Kidney (tissue), 14 donors: ENCODE measurements around the gene BRD1. TPM values are rescaled to one million over a fixed set of nuclear protein-coding genes. Genes with fewer than 3 reads are reported as not detected.
A peak's percentile ranks its signal among the peaks of the same experiment; 100 is the strongest.

ENCODE experiments used
- DNase-seq, 5 donors: peaks; one replicate each; pipeline ENCODE4 v3.0.0-alpha.2; 2013 to 2020
- FAIRE-seq: peaks from 2 replicates; lab custom pipeline; 2012; peaks lifted over from hg19 to GRCh38; lab: Jason Lieb, UNC
- H3K27ac ChIP-seq, 2 donors: one replicate each; pipeline ENCODE4 v1.7.0; 2013; ENCODE audit warnings: low read depth in 2 of 2, low read length in 2 of 2, inconsistent platforms in 1 of 2
- H3K27me3 ChIP-seq: one replicate; pipeline ENCODE4 v1.7.1; 2013; ENCODE audit warnings: low read length, inconsistent platforms; ENCODE audit not compliant: control insufficient read depth, insufficient read depth
- H3K36me3 ChIP-seq, 3 donors: one replicate each; pipeline versions ENCODE4 v1.7.0 to v1.7.1; 2013; ENCODE audit warnings: low read length in 3 of 3, control low read depth in 1 of 3, inconsistent platforms in 1 of 3; ENCODE audit not compliant: insufficient read depth in 3 of 3, control insufficient read depth in 2 of 3
- H3K4me1 ChIP-seq, 3 donors: one replicate each; pipeline versions ENCODE4 v1.7.0 to v1.7.1; 2013; ENCODE audit warnings: low read length in 3 of 3, inconsistent platforms in 1 of 3, low read depth in 1 of 3; ENCODE audit not compliant: control insufficient read depth in 2 of 3, insufficient read depth in 2 of 3
- H3K4me3 ChIP-seq, 3 donors: one replicate each; pipeline versions ENCODE4 v1.7.0 to v1.8.1; 2013; ENCODE audit warnings: low read length in 3 of 3, control low read depth in 1 of 3, inconsistent platforms in 1 of 3
- H3K9ac ChIP-seq, 3 donors: one replicate each; pipeline versions ENCODE4 v1.7.0 to v1.7.1; 2013; ENCODE audit warnings: low read length in 3 of 3, control low read depth in 1 of 3, inconsistent platforms in 1 of 3
- H3K9me3 ChIP-seq, 3 donors: one replicate each; pipeline versions ENCODE4 v1.7.0 to v1.7.1; 2013; ENCODE audit warnings: low read length in 3 of 3, control low read depth in 1 of 3, inconsistent platforms in 1 of 3; ENCODE audit not compliant: control insufficient read depth in 2 of 3, insufficient read depth in 1 of 3
- CTCF ChIP-seq: IDR thresholded peaks from 3 replicates; pipeline ENCODE4 v1.5.1; 2012; ENCODE audit warnings: mild to moderate bottlenecking, moderate library complexity, borderline replicate concordance; ENCODE audit not compliant: insufficient read depth; ENCODE audit errors: extremely low read depth
- intact Hi-C: fragments of 100-400 bp; cut with DNase I; formaldehyde crosslinking; loops from one replicate; pipeline ENCODE4 v1.11.1; 2022
- polyA plus RNA-seq: library from polyadenylated mRNA; stranded (reverse); fragments of 350-450 nt; fragmentation: Illumina TruSeq; extraction: RNeasy Lipid Tissue Mini Kit (QIAGEN cat#74804); gene quantifications from one replicate; pipeline ENCODE4 v1.2.3, GENCODE V29; 2014; ENCODE audit warnings: low read depth, low replicate concordance; ENCODE audit not compliant: insufficient read depth
- total RNA-seq: library from RNA; stranded (reverse); fragmentation: NEBNext Ultra II Directional; extraction: Animal tissue kit (Norgen Biotek cat#: 25700); gene quantifications from one replicate; pipeline ENCODE4 v1.2.1, GENCODE V29; 2021
- donor health status: control.
- donor health status: control.
- donor health status: control.
- donor health status: control.
- donor health status: control.
- donor health status: DM: yes; HTN: yes; CAD: no.
- donor health status: Normal renal cell carcinoma (clear cell type).

BRD1 gene
- total and polyA plus RNA-seq, 2 donors from 2014 or later: 8.1 to 40.5 TPM

- H3K9me3 ChIP-seq: peaks cover 0 to 8% (median 0%) of the 10 kb centered on the region in 3 donors
- no peak for TF ChIP-seq CTCF
- H3K4me1 ChIP-seq: peaks cover 0 to 27% (median 9%) of the 10 kb centered on the region in 3 donors
- no peak for FAIRE-seq
- H3K36me3 ChIP-seq: peaks cover 4 to 23% (median 10%) of the 10 kb centered on the region in 3 donors
- peak in 2 of 5 donors; percentile 23 to 79 for DNase-seq
- H3K27ac ChIP-seq: peak overlapping the region in 1 of 2 donors; percentile 63
- intact Hi-C loops: no loop called here
- H3K9ac ChIP-seq: peak overlapping the region; percentile 2 to 80 (median 54)
- H3K4me3 ChIP-seq: peak overlapping the region; percentile 36 to 72 (median 53)
- H3K27me3 ChIP-seq: no peaks in the 10 kb centered on the region
Observed at GRCh38 chr22:49825944-49826602, 1.6 kb downstream of the BRD1 start.

- DNase-seq (no peak), FAIRE-seq (no peak)
- H3K27me3 ChIP-seq: no peaks in the 10 kb centered on the region
- intact Hi-C loops: no loop called here
- no peak for TF ChIP-seq CTCF
- H3K4me3 ChIP-seq: peak overlapping the region in 2 of 3 donors; percentile 36 to 72
- H3K4me1 ChIP-seq: peaks cover 0 to 27% (median 9%) of the 10 kb centered on the region in 3 donors
- peaks cover 0 to 5% (median 0%) of the 10 kb centered on the region in 3 donors for H3K9me3 ChIP-seq
- H3K9ac ChIP-seq: no peak overlapping the region
- no peak overlapping the region for H3K27ac ChIP-seq
- H3K36me3 ChIP-seq: peaks cover 4 to 26% (median 14%) of the 10 kb centered on the region in 3 donors
Observed at GRCh38 chr22:49825436-49825835, 2.2 kb downstream of the BRD1 start.

GRCh38 chr22:49824936-49825335 is 2.7 kb downstream of the BRD1 start:
- Histone ChIP-seq H3K9ac (no peak overlapping the region), H3K4me1 (peaks cover 0 to 27% (median 9%) of the 10 kb centered on the region in 3 donors), H3K9me3 (peaks cover 0 to 4% (median 0%) of the 10 kb centered on the region in 3 donors), H3K36me3 (peaks cover 4 to 26% (median 16%) of the 10 kb centered on the region in 3 donors), H3K4me3 (peak overlapping the region in 1 of 3 donors; percentile 72), H3K27ac (no peak overlapping the region), H3K27me3 (no peaks in the 10 kb centered on the region)
- no peak for TF ChIP-seq CTCF
- intact Hi-C loops: no loop called here
- DNase-seq (no peak), FAIRE-seq (no peak)
